ENCODE data around the gene AQP12B.

Gene AQP12B

GRCh38 chr2:240716130-240716798 is 33.6 kb upstream of the AQP12B start:
- H3K36me3 ChIP-seq (ENCODE audit: insufficient read depth, low read length), result no peaks in the 10 kb centered on the region

GRCh38 chr2:240714747-240715725 is 32.4 kb upstream of the AQP12B start:
- Histone ChIP-seq H3K36me3 (ENCODE audit: insufficient read depth, low read length) (no peaks in the 10 kb centered on the region), H3K4me3 (ENCODE audit: low read depth in 1 of 2, low read length in 2 of 2) (no peak overlapping the region), H3K9me3 (ENCODE audit: low read length) (no peaks in the 10 kb centered on the region), H3K4me1 (ENCODE audit: insufficient read depth, low read length) (no peaks in the 10 kb centered on the region), H3K9ac (ENCODE audit: low read length) (no peak overlapping the region), H3K27ac (ENCODE audit: low read depth, low read length) (no peak overlapping the region), H3K27me3 (ENCODE audit: control insufficient read depth in 1 of 2, insufficient read depth in 2 of 2, low read length in 2 of 2) (no peaks in the 10 kb centered on the region)

More at GRCh38 chr2:240716130-240716798, 33.6 kb upstream of the AQP12B start:
- H3K27me3 ChIP-seq (ENCODE audit: control insufficient read depth in 1 of 2, insufficient read depth in 2 of 2, low read length in 2 of 2), result no peaks in the 10 kb centered on the region
- no peak overlapping the region for H3K27ac ChIP-seq (ENCODE audit: low read depth, low read length)
- no peak overlapping the region for H3K4me3 ChIP-seq (ENCODE audit: low read depth in 1 of 2, low read length in 2 of 2)
- no peak overlapping the region for H3K9ac ChIP-seq (ENCODE audit: low read length)
- H3K9me3 ChIP-seq (ENCODE audit: low read length), result no peaks in the 10 kb centered on the region
- no peaks in the 10 kb centered on the region for H3K4me1 ChIP-seq (ENCODE audit: insufficient read depth, low read length)

- no peak overlapping the region for H3K9ac ChIP-seq (ENCODE audit: low read length)
- no peaks in the 10 kb centered on the region for H3K27me3 ChIP-seq (ENCODE audit: control insufficient read depth in 1 of 2, insufficient read depth in 2 of 2, low read length in 2 of 2)
- H3K36me3 ChIP-seq (ENCODE audit: insufficient read depth, low read length), result no peaks in the 10 kb centered on the region
- H3K4me3 ChIP-seq (ENCODE audit: low read depth in 1 of 2, low read length in 2 of 2), result no peak overlapping the region
- no peaks in the 10 kb centered on the region for H3K9me3 ChIP-seq (ENCODE audit: low read length)
- no peak overlapping the region for H3K27ac ChIP-seq (ENCODE audit: low read depth, low read length)
- no peaks in the 10 kb centered on the region for H3K4me1 ChIP-seq (ENCODE audit: insufficient read depth, low read length)
These were observed 31.5 kb upstream of the AQP12B start for GRCh38 chr2:240713928-240714746.

GRCh38 chr2:240713071-240713927 is 30.6 kb upstream of the AQP12B start:
- Histone ChIP-seq H3K9me3 (ENCODE audit: low read length) (no peaks in the 10 kb centered on the region), H3K27ac (ENCODE audit: low read depth, low read length) (no peak overlapping the region), H3K9ac (ENCODE audit: low read length) (no peak overlapping the region), H3K27me3 (ENCODE audit: control insufficient read depth in 1 of 2, insufficient read depth in 2 of 2, low read length in 2 of 2) (no peaks in the 10 kb centered on the region), H3K36me3 (ENCODE audit: insufficient read depth, low read length) (no peaks in the 10 kb centered on the region), H3K4me3 (ENCODE audit: low read depth in 1 of 2, low read length in 2 of 2) (no peak overlapping the region), H3K4me1 (ENCODE audit: insufficient read depth, low read length) (no peaks in the 10 kb centered on the region)

GRCh38 chr2:240712121-240712520 is 29.4 kb upstream of the AQP12B start:
- Histone ChIP-seq H3K9ac (ENCODE audit: low read length) (no peak overlapping the region), H3K27me3 (ENCODE audit: control insufficient read depth in 1 of 2, insufficient read depth in 2 of 2, low read length in 2 of 2) (peaks cover 0 to 5% of the 10 kb centered on the region in 2 donors)

GRCh38 chr2:240711701-240712100 is 29.0 kb upstream of the AQP12B start:
- Histone ChIP-seq H3K4me3 (ENCODE audit: low read depth in 1 of 2, low read length in 2 of 2) (no peak overlapping the region), H3K4me1 (ENCODE audit: insufficient read depth, low read length) (no peaks in the 10 kb centered on the region), H3K27me3 (ENCODE audit: control insufficient read depth in 1 of 2, insufficient read depth in 2 of 2, low read length in 2 of 2) (peaks cover 0 to 5% of the 10 kb centered on the region in 2 donors)

More at GRCh38 chr2:240712121-240712520, 29.4 kb upstream of the AQP12B start:
- H3K9me3 ChIP-seq (ENCODE audit: low read length), result no peaks in the 10 kb centered on the region
- H3K4me1 ChIP-seq (ENCODE audit: insufficient read depth, low read length), result no peaks in the 10 kb centered on the region
- H3K27ac ChIP-seq (ENCODE audit: low read depth, low read length), result no peak overlapping the region
- H3K4me3 ChIP-seq (ENCODE audit: low read depth in 1 of 2, low read length in 2 of 2), result no peak overlapping the region
- H3K36me3 ChIP-seq (ENCODE audit: insufficient read depth, low read length), result no peaks in the 10 kb centered on the region

GRCh38 chr2:240711296-240711695 is 28.6 kb upstream of the AQP12B start:
- no peak overlapping the region for H3K9ac ChIP-seq (ENCODE audit: low read length)
- H3K9me3 ChIP-seq (ENCODE audit: low read length), result no peaks in the 10 kb centered on the region
- no peaks in the 10 kb centered on the region for H3K4me1 ChIP-seq (ENCODE audit: insufficient read depth, low read length)
- H3K4me3 ChIP-seq (ENCODE audit: low read depth in 1 of 2, low read length in 2 of 2), result no peak overlapping the region
- H3K36me3 ChIP-seq (ENCODE audit: insufficient read depth, low read length), result no peaks in the 10 kb centered on the region
- H3K27ac ChIP-seq (ENCODE audit: low read depth, low read length), result no peak overlapping the region
- peaks cover 0 to 5% of the 10 kb centered on the region in 2 donors for H3K27me3 ChIP-seq (ENCODE audit: control insufficient read depth in 1 of 2, insufficient read depth in 2 of 2, low read length in 2 of 2)

More at GRCh38 chr2:240711701-240712100, 29.0 kb upstream of the AQP12B start:
- H3K27ac ChIP-seq (ENCODE audit: low read depth, low read length), result no peak overlapping the region
- no peak overlapping the region for H3K9ac ChIP-seq (ENCODE audit: low read length)
- no peaks in the 10 kb centered on the region for H3K36me3 ChIP-seq (ENCODE audit: insufficient read depth, low read length)
- no peaks in the 10 kb centered on the region for H3K9me3 ChIP-seq (ENCODE audit: low read length)

GRCh38 chr2:240708457-240708856 is 25.8 kb upstream of the AQP12B start:
- no peaks in the 10 kb centered on the region for H3K36me3 ChIP-seq (ENCODE audit: insufficient read depth, low read length)
- H3K4me3 ChIP-seq (ENCODE audit: low read depth in 1 of 2, low read length in 2 of 2), result no peak overlapping the region
- peaks cover 0 to 8% of the 10 kb centered on the region in 2 donors for H3K27me3 ChIP-seq (ENCODE audit: control insufficient read depth in 1 of 2, insufficient read depth in 2 of 2, low read length in 2 of 2)
- no peaks in the 10 kb centered on the region for H3K4me1 ChIP-seq (ENCODE audit: insufficient read depth, low read length)
- no peaks in the 10 kb centered on the region for H3K9me3 ChIP-seq (ENCODE audit: low read length)
- no peak overlapping the region for H3K9ac ChIP-seq (ENCODE audit: low read length)
- H3K27ac ChIP-seq (ENCODE audit: low read depth, low read length), result no peak overlapping the region

- H3K9ac ChIP-seq (ENCODE audit: low read length), result no peak overlapping the region
These were observed 25.1 kb upstream of the AQP12B start for GRCh38 chr2:240707821-240708220.

GRCh38 chr2:240707043-240707756 is 24.5 kb upstream of the AQP12B start:
- Histone ChIP-seq H3K4me1 (ENCODE audit: insufficient read depth, low read length) (no peaks in the 10 kb centered on the region), H3K9ac (ENCODE audit: low read length) (no peak overlapping the region), H3K27me3 (ENCODE audit: control insufficient read depth in 1 of 2, insufficient read depth in 2 of 2, low read length in 2 of 2) (peaks cover 0 to 18% of the 10 kb centered on the region in 2 donors), H3K4me3 (ENCODE audit: low read depth in 1 of 2, low read length in 2 of 2) (no peak overlapping the region), H3K27ac (ENCODE audit: low read depth, low read length) (no peak overlapping the region), H3K9me3 (ENCODE audit: low read length) (no peaks in the 10 kb centered on the region), H3K36me3 (ENCODE audit: insufficient read depth, low read length) (no peaks in the 10 kb centered on the region)

More at GRCh38 chr2:240707821-240708220, 25.1 kb upstream of the AQP12B start:
- no peaks in the 10 kb centered on the region for H3K36me3 ChIP-seq (ENCODE audit: insufficient read depth, low read length)
- no peaks in the 10 kb centered on the region for H3K9me3 ChIP-seq (ENCODE audit: low read length)
- H3K4me3 ChIP-seq (ENCODE audit: low read depth in 1 of 2, low read length in 2 of 2), result no peak overlapping the region
- H3K4me1 ChIP-seq (ENCODE audit: insufficient read depth, low read length), result no peaks in the 10 kb centered on the region
- H3K27ac ChIP-seq (ENCODE audit: low read depth, low read length), result no peak overlapping the region
- H3K27me3 ChIP-seq (ENCODE audit: control insufficient read depth in 1 of 2, insufficient read depth in 2 of 2, low read length in 2 of 2), result peaks cover 0 to 15% of the 10 kb centered on the region in 2 donors

Data from muscle layer of colon (tissue), 2 donors.